Adipose tissue (tissue), 3 donors: ENCODE results near the gene NDOR1. TPM values are rescaled to one million over a fixed set of nuclear protein-coding genes. Genes with fewer than 3 reads are reported as not detected.

ENCODE experiments used
- H3K27ac ChIP-seq: one replicate; pipeline ENCODE4 v1.5.1; 2013; ENCODE audit warnings: low read depth, low read length
- WGBS, 3 donors: extraction: QIAGEN DNeasy Blood & Tissue Kit; methylation state at CpG; one replicate each; pipeline ENCODE4 v1.1.7; 2013; 5-methylcytosine and 5-hydroxymethylcytosine counted together
- polyA plus RNA-seq, 3 donors: library from polyadenylated mRNA; stranded (reverse); fragments of 200-250 nt; gene quantifications; one replicate each; pipeline ENCODE4 v1.2.3, GENCODE V29; 2013
- donor health status: healthy with polysubstance abuse.
- donor health status: Bipolar disorder and iron deficiency.
- donor health status: healthy.

The NDOR1 gene
- polyA plus RNA-seq, 3 donors = 4.9 to 8.4 (median 8.2) TPM

DNA sequence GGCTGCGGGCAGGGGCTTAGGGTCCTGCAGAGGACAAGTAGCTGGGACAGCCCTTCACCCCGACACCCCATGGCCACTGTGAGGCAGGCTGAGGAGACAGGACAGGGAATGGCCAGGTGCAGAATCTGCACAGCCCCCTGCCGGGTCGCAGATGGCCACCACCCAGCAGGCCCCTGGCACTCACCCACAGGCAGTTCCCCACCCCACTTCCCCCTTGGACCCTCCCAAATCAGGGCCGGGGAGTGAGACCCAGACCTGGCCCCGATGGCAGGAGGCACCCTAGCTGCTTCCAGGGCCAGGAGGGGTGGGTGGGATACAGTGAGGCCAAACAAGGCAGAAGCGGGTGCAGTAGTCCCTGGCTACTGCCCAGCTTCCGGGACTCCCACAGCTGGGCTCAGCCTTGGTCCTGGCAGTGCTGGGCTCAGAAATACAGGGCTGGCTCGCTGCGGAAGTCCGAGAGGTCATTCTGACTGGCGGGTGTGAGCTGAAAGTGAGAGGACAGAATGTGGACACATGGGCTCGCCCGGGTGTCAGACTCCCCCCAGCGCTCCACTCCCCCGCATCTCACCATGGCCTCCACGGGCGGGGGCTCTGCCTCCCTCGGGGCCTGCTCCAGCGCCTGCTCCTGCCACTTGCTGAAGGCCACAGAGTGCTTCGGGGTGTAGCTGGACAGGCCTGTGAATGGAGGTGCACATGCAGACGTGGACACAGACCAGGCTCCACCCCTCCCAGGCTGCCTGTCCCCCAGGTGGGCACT is 13.6 kb upstream of the NDOR1 start:
- no peak overlapping the region for H3K27ac ChIP-seq
- 67 to 84% (median 81%) methylated on average over 21 to 22 of the region's 22 CpGs for WGBS, 3 donors

DNA sequence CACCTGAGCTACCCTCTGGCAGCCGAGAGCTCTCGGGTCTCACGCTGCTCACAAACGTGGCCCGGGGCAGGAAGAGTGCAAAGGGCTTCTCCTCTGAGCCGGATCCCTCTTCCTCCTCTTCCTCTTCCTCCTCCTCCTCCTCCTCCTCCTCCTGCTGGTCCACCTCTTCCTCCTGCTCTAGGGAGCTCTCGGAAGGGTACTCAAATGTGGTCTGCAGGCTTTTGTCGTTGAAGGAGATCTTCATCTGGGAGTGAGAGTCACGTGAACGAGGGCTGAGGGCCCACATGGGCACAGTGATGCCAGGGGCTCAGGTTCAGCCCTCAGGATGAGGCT is 13.1 kb upstream of the NDOR1 start:
- H3K27ac ChIP-seq = no peak overlapping the region
- 66 to 79% (median 76%) methylated on average over 10 of the region's 10 CpGs for WGBS, 3 donors

DNA sequence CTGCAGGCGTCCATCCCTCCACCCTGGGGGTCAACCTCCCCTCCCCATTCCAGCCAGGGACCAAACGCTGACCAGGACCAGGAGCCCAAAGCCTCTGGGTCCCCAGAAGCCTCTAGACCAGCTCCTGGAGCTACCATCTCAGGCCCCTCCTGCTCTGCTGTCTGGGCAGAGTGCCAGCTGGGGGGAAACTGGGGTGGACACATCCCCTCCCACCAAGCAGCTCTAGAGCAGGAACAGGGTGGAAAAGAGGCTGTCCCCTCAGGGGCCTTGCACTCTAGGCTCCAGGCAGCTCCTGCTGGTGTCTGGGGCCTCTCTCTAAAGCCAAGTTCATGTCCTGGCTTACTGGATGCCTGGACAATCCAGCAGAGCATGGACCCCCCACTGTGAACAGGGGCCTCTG is 12.6 kb upstream of the NDOR1 start:
- 73 to 79% (median 74%) methylated on average over 2 of the region's 2 CpGs for WGBS, 3 donors
- H3K27ac ChIP-seq = no peak overlapping the region

GRCh38 chr9:137193771-137194170 is 11.7 kb upstream of the NDOR1 start:
- H3K27ac ChIP-seq = no peak overlapping the region
- 75 to 88% (median 83%) methylated on average over 11 to 14 of the region's 14 CpGs for WGBS, 3 donors

- 33 to 76% (median 72%) methylated on average over 16 of the region's 16 CpGs for WGBS, 3 donors
- no peak overlapping the region for H3K27ac ChIP-seq
Observed at GRCh38 chr9:137194388-137194787, 11.1 kb upstream of the NDOR1 start.

DNA sequence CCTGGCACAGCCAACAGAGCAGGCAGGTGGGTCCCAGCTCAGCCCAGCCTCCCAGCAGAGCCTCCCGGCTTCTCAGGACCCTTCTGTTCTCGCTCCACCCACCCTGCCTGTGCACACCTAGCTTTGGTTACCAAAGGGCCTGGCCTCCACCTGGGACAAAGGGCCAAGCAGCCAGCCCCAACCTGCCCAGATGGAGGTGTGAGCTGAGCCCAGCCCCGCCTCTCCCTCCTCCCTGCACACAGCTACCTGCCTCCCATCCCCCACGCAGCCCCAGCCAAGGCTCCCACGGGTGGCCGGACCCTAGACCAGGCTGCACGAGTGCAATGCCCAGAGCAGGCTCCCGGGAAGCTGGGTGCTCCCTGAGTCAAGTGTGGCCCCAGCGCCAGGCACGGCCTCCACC is 10.6 kb upstream of the NDOR1 start:
- WGBS, 3 donors = 38 to 90% (median 74%) methylated on average over 10 of the region's 10 CpGs
- H3K27ac ChIP-seq = no peak overlapping the region

GRCh38 chr9:137195525-137196220 is 9.8 kb upstream of the NDOR1 start:
- WGBS, 3 donors = 31 to 88% (median 85%) methylated on average over 19 to 21 of the region's 21 CpGs
- no peak overlapping the region for H3K27ac ChIP-seq

- 32 to 81% (median 75%) methylated on average over 18 to 19 of the region's 19 CpGs for WGBS, 3 donors
- no peak overlapping the region for H3K27ac ChIP-seq
Observed at GRCh38 chr9:137198051-137198901, 7.2 kb upstream of the NDOR1 start.

DNA sequence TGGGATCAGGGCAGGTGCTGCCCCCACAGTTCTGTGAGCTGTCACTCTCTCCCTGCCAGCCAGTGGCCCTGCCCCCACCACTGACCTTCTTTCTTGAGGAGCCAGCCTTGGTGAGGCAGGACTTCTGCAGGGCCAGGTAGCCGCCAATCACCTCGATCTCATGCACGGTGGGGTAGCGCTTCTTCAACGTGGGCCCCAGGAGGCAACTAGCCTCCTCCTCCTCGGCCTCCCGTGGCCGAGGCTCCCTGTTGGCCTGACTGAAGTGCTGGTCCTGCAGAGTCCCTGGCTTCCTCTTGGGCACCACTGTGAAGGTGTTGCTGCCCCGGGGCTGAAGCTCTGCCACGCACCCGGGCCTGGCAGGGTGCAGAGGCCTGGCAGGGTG is 6.6 kb upstream of the NDOR1 start:
- WGBS, 3 donors = 24 to 79% (median 65%) methylated on average over 11 of the region's 11 CpGs
- H3K27ac ChIP-seq = no peak overlapping the region

- 8 to 17% (median 10%) methylated on average over 33 to 51 of the region's 51 CpGs for WGBS, 3 donors
Observed at GRCh38 chr9:137199411-137200121, 5.9 kb upstream of the NDOR1 start.

GRCh38 chr9:137200311-137201204 is 4.9 kb upstream of the NDOR1 start, which contains the start of gene TPRN:
TPRN (minus strand) TSS chr9:137200741; CDS start chr9:137200711, 30 bp downstream.
- WGBS, 3 donors = 0 to 1% (median 0%) methylated on average over 68 to 114 of the region's 118 CpGs
- no peak within 1 kb of the TSS for H3K27ac ChIP-seq

More at GRCh38 chr9:137199411-137200121, 5.9 kb upstream of the NDOR1 start:
- no peak overlapping the region for H3K27ac ChIP-seq

- 15 to 23% (median 17%) methylated on average over 23 of the region's 23 CpGs for WGBS, 3 donors
- no peak overlapping the region for H3K27ac ChIP-seq
Observed at GRCh38 chr9:137201205-137201868, 4.2 kb upstream of the NDOR1 start.

DNA sequence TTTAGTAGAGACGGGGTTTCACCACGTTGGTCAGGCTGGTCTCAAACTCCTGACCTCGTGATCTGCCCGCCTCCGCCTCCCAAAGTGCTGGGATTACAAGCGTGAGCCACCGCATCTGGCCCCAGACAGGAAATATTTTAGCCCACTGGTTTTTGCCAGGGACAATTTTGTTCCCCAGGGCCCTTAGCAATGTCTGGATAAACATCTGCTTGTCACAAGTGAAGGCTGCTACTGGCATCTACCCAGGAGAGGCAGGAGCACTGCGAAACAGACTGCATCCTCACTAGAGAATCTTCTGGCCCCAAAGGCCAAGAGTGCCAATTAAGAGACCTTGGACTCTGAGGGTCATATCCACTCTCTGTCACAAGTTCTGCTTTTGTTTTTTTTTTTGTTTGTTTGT is 2.5 kb upstream of the NDOR1 start:
- 77 to 79% (median 78%) methylated on average over 8 of the region's 8 CpGs for WGBS, 3 donors
- no peak overlapping the region for H3K27ac ChIP-seq

DNA sequence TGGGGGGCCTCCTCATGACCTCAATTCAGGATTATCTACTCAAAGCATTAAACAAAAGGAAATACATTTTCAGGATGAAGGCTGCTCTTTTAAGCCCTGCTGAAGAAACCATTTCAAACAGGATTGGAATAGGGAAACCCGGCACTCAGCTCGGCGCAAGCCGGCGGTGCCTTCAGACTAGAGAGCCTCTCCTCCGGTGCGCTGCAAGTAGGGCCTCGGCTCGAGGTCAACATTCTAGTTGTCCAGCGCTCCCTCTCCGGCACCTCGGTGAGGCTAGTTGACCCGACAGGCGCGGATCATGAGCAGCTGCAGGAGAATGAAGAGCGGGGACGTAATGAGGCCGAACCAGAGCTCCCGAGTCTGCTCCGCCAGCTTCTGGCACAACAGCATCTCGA is 772 bp upstream of the NDOR1 start:
- WGBS, 3 donors = 7 to 16% (median 14%) methylated on average over 21 of the region's 21 CpGs
- no peak overlapping the region for H3K27ac ChIP-seq

DNA sequence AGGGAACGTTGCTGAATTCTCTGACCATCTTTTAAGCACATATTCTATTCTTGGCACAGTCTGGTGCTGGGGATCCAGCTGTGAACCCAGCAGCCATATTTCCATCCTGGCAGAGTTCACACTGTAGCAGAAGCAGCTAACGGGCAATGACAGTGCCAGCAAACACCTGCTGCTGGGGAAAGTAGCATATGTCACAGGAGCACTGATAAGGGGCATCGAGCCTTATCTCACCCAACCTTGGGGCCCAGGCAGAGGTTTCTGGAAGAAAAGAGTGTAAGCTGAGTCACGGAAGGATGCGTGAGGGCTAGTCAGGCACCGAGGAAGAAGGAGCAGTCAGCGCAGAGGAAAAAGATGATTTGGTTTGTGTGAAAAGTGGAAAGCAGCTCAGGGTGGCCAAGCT is 1.1 kb downstream of the NDOR1 start:
- 43 to 86% (median 81%) methylated on average over 7 of the region's 7 CpGs for WGBS, 3 donors
- no peak overlapping the region for H3K27ac ChIP-seq

DNA sequence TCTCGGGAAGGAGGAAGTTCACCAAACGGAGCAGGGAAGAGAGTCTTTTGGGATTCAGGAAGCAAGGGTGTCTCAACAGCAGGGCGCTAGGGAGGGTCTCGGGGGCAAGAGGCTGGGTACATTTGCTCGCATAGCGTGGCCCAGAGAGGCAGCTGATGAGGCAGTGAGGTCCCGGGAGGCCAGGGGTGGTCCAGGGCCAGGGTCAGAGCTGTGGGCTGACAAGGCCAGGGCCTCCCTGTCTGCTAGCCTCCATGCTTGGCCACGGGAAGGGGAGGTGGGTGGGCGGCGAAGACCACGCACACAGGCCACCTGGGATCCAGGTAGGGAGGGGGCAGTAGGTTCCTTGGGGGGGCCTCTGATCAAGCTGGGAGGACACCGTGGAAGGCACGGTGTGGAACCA is 6.0 kb downstream of the NDOR1 start:
- 77 to 84% (median 83%) methylated on average over 13 of the region's 13 CpGs for WGBS, 3 donors
- H3K27ac ChIP-seq = no peak overlapping the region

DNA sequence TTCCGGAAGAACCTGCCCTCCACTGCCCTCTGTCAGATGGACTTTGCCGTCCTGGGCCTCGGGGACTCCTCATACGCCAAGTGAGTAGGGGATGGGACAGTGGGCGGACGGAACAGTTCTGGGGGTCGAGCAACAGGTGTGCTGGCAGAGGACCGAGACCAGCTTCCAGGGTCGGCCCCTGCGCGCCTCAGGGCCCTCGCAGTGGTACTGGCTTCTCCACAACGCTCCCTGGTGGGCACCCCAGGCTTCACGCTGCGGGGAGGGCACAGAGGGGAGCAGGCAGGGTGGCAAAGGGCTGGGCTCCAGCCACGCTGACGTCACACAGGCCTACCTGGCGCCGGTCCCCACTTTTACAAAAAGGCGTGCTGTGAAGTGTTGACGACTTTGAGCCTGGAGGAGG is 7.0 kb downstream of the NDOR1 start:
- H3K27ac ChIP-seq = no peak overlapping the region
- WGBS, 3 donors = 85 to 86% (median 86%) methylated on average over 21 of the region's 21 CpGs
